HCT116 (cell line): ENCODE results near the gene PLCB4. TPM values are rescaled to one million over a fixed set of nuclear protein-coding genes. Genes with fewer than 3 reads are reported as not detected.

ENCODE experiments used
- ATAC-seq: fragments of 200-7000 bp; cut with Tn5 transposase; 2 replicates; pipeline ENCODE4 v1.9.1; 2020; ENCODE audit warnings: mild to moderate bottlenecking, moderate library complexity
- BruUV-seq: library from RNA; stranded (reverse); fragments of 400-500 nt; replicated peaks from 2 replicates; lab custom pipeline; 2021; lab: Mats Ljungman, UMichigan
- CTCF ChIA-PET: fragments of 300-600 bp; sonication (Branson Sonifier 250); formaldehyde crosslinking; loops from one replicate; lab custom pipeline; 2021; ENCODE audit warnings: antibody characterized with exemption; lab: Charles Lee
- POLR2A ChIA-PET: fragments of 300-600, 350-600 bp; sonication (Branson Sonifier 250); formaldehyde crosslinking; loops from one replicate; lab custom pipeline; 2021; ENCODE audit warnings: antibody characterized with exemption; lab: Charles Lee
- RAD21 ChIA-PET, 2 experiments: fragments of 300-600 bp; sonication (Branson Sonifier 250); formaldehyde crosslinking; loops; one replicate each; lab custom pipeline; 2023; ENCODE audit warnings: low total read pairs in 2 of 2; ENCODE audit not compliant: uncharacterized antibody in 2 of 2, unreplicated experiment in 2 of 2, low non-redundant PET in 1 of 2; lab: Charles Lee
- DNase-seq: peaks from one replicate; pipeline ENCODE4 v3.0.0-alpha.2; 2010; ENCODE audit warnings: low read depth, low spot score
- H2AFZ ChIP-seq: fragments of 200-600 bp; shearing (Covaris generic), sonication (generic); 2 replicates; pipeline ENCODE4 v1.6.1; 2017; ENCODE audit warnings: low read depth, mixed run types, mixed read lengths, antibody characterized with exemption, low read length; ENCODE audit not compliant: poor library complexity, severe bottlenecking
- H3K27ac ChIP-seq: 2 replicates; pipeline ENCODE4 v1.5.1; 2012; ENCODE audit warnings: low read depth, low read length
- H3K27me3 ChIP-seq: fragments of 200-600 bp; sonication (generic); 2 replicates; pipeline ENCODE4 v1.6.1; 2016; ENCODE audit warnings: mixed run types, low read length, mixed read lengths; ENCODE audit not compliant: insufficient read depth
- H3K36me3 ChIP-seq, 2 experiments: fragments of 200-500 bp in 1 of 2; fragments of 200-600 bp in 1 of 2; sonication (Bioruptor generic) in 1 of 2; sonication (generic) in 1 of 2; 2 replicates each; pipeline versions ENCODE4 v1.5.1 to v1.6.1; 2014 to 2016; ENCODE audit warnings: low read length in 2 of 2, inconsistent platforms in 1 of 2, mixed read lengths in 1 of 2, mixed run types in 1 of 2; ENCODE audit not compliant: insufficient read depth in 2 of 2, control insufficient read depth in 1 of 2
- H3K4me1 ChIP-seq, 2 experiments: fragments of 200-600 bp in 1 of 2; sonication (generic) in 1 of 2; 2 replicates each; pipeline versions ENCODE4 v1.5.1 to v1.6.1; 2012 to 2017; ENCODE audit warnings: low read length in 2 of 2, inconsistent platforms in 1 of 2, mild to moderate bottlenecking in 1 of 2, mixed read lengths in 1 of 2, mixed run types in 1 of 2, moderate library complexity in 1 of 2; ENCODE audit not compliant: insufficient read depth in 2 of 2, control insufficient read depth in 1 of 2
- H3K4me2 ChIP-seq: fragments of 200-600 bp; sonication (generic); 2 replicates; pipeline ENCODE4 v1.6.1; 2017; ENCODE audit warnings: mixed run types, low read length, mixed read lengths
- H3K4me3 ChIP-seq, 2 experiments: fragments of 200-600 bp in 1 of 2; sonication (generic) in 1 of 2; replicated peaks in 1 of 2; 2 replicates each; pipeline ENCODE4 v1.5.1; 2011 to 2016; ENCODE audit warnings: low read length in 2 of 2, control low read depth in 1 of 2, low read depth in 1 of 2, mild to moderate bottlenecking in 1 of 2, mixed read lengths in 1 of 2, mixed run types in 1 of 2
- H3K79me2 ChIP-seq: fragments of 200-600 bp; sonication (generic); 2 replicates; pipeline ENCODE4 v1.6.1; 2017; ENCODE audit warnings: mild to moderate bottlenecking, mixed run types, low read length, moderate library complexity, mixed read lengths; ENCODE audit not compliant: insufficient read depth
- H3K9ac ChIP-seq: fragments of 200-600 bp; sonication (generic); 2 replicates; pipeline ENCODE4 v1.6.1; 2016; ENCODE audit warnings: low read length, mixed read lengths
- H3K9me2 ChIP-seq: fragments of 200-600 bp; sonication (generic), shearing (Covaris generic); 2 replicates; pipeline ENCODE4 v1.6.1; 2017; ENCODE audit warnings: mixed run types, mild to moderate bottlenecking, moderate library complexity; ENCODE audit not compliant: insufficient read depth
- H3K9me3 ChIP-seq, 2 experiments: fragments of 200-500 bp in 1 of 2; fragments of 200-600 bp in 1 of 2; sonication (Bioruptor generic) in 1 of 2; sonication (generic) in 1 of 2; 2 replicates each; pipeline ENCODE4 v1.6.1; 2014 to 2017; ENCODE audit warnings: low read length in 2 of 2, mixed read lengths in 2 of 2, inconsistent platforms in 1 of 2, low read depth in 1 of 2, mild to moderate bottlenecking in 1 of 2, mixed run types in 1 of 2, moderate library complexity in 1 of 2; ENCODE audit not compliant: control insufficient read depth in 1 of 2, insufficient read depth in 1 of 2
- H4K20me1 ChIP-seq: fragments of 200-600 bp; sonication (generic), shearing (Covaris generic); 2 replicates; pipeline ENCODE4 v1.6.1; 2017; ENCODE audit warnings: mixed run types, mild to moderate bottlenecking, moderate library complexity; ENCODE audit not compliant: insufficient read depth
- EGR1 ChIP-seq: IDR thresholded peaks from 2 replicates; pipeline ENCODE4 v1.6.1; 2012; ENCODE audit warnings: low read depth
- ELF1 ChIP-seq: IDR thresholded peaks from 2 replicates; pipeline ENCODE4 v1.6.1; 2012; ENCODE audit warnings: low read depth, borderline replicate concordance
- EZH2 ChIP-seq: fragments of 200-600 bp; sonication (generic); IDR thresholded peaks from 2 replicates; pipeline ENCODE4 v1.6.1; 2017; ENCODE audit warnings: antibody characterized with exemption, mixed run types
- RAD21 ChIP-seq: IDR thresholded peaks from 2 replicates; pipeline ENCODE4 v1.6.1; 2012; ENCODE audit warnings: low read depth, mild to moderate bottlenecking
- SIN3A ChIP-seq: IDR thresholded peaks from 2 replicates; pipeline ENCODE4 v1.6.1; 2012; ENCODE audit warnings: low read depth
- SRF ChIP-seq: IDR thresholded peaks from 2 replicates; pipeline ENCODE4 v1.6.1; 2012; ENCODE audit warnings: low read depth
- TCF7L2 ChIP-seq: IDR thresholded peaks from 2 replicates; pipeline ENCODE4 v1.7.0; 2011; ENCODE audit warnings: borderline replicate concordance, inconsistent platforms; ENCODE audit not compliant: insufficient read depth, insufficient read length; ENCODE audit errors: extremely low read depth
- YY1 ChIP-seq: IDR thresholded peaks from 2 replicates; pipeline ENCODE4 v1.6.1; 2011; ENCODE audit warnings: low read length, low read depth, moderate library complexity, mild to moderate bottlenecking; ENCODE audit not compliant: insufficient replicate concordance; ENCODE audit errors: extremely low read depth
- intact Hi-C: fragments of 100-400 bp; cut with micrococcal nuclease; formaldehyde crosslinking; loops from 2 replicates; pipeline ENCODE4 v1.10.0; 2022
- total RNA-seq: library from RNA; stranded (reverse); gene quantifications from one replicate; pipeline ENCODE4 v1.2.1, GENCODE V29; 2021; ENCODE audit not compliant: unreplicated experiment

The PLCB4 gene
- total RNA-seq, 1 experiment from 2014 or later, result 2.5 TPM

- intact Hi-C loops, result no loop called here
- H3K4me2 ChIP-seq, result no peak overlapping the region
- H2AFZ ChIP-seq, result no peak overlapping the region
- DNase-seq (no peak), ATAC-seq (no peak)
- H3K9ac ChIP-seq, result no peak overlapping the region
- ChIA-PET CTCF (no interaction called here), RAD21 (no interaction called here), POLR2A (no interaction called here)
- H3K4me1 ChIP-seq, result no peaks in the 10 kb centered on the region
- H4K20me1 ChIP-seq, result no peaks in the 10 kb centered on the region
- H3K9me3 ChIP-seq, result no peaks in the 10 kb centered on the region
- H3K27me3 ChIP-seq, result no peaks in the 10 kb centered on the region
- no peak overlapping the region for H3K4me3 ChIP-seq
- no peak overlapping the region for H3K27ac ChIP-seq
- no peaks in the 10 kb centered on the region for H3K79me2 ChIP-seq
- BruUV-seq, result no TSS peak
- no peaks in the 10 kb centered on the region for H3K9me2 ChIP-seq
- H3K36me3 ChIP-seq, result no peaks in the 10 kb centered on the region
- no peak for TF ChIP-seq TCF7L2
- no peak for TF ChIP-seq YY1
- TF ChIP-seq EGR1, result no peak
- TF ChIP-seq SIN3A, result no peak
- TF ChIP-seq, all 23 proteins: peak for 0
These were observed 164.9 kb downstream of the PLCB4 start for GRCh38 chr20:9233804-9234203.

DNA sequence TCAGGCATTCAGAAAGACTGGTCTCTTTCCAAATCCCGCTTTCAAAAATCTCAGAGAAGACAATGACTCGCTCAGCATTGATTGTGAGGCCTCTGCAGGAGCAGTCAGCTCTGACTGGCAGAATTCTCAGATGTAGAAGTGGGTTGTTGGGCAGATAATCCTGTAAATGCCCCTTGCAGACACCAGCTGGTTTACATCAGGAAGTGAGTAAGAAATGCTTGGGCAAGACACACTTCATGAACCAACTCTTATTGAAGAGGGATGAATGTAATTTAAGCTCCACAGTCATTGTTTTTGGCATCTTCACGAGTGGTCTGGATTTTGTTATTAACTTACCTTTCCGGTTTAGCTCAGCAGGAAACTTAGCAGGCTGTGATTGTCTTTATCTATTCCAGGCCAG, 166.6 kb downstream of the PLCB4 start:
- H3K27ac ChIP-seq, result no peak overlapping the region
- H3K79me2 ChIP-seq, result no peaks in the 10 kb centered on the region
- ChIA-PET RAD21 (no interaction called here), POLR2A (no interaction called here), CTCF (no interaction called here)
- ATAC-seq (no peak), DNase-seq (no peak)
- no peaks in the 10 kb centered on the region for H3K9me3 ChIP-seq
- intact Hi-C loops, result no loop called here
- no peaks in the 10 kb centered on the region for H3K27me3 ChIP-seq
- no peaks in the 10 kb centered on the region for H3K4me1 ChIP-seq
- no TSS peak for BruUV-seq
- H2AFZ ChIP-seq, result no peak overlapping the region
- H3K9me2 ChIP-seq, result no peaks in the 10 kb centered on the region
- TF ChIP-seq RAD21 (no peak), EZH2 (no peak), ELF1 (no peak), SRF (no peak), YY1 (no peak)
- no peak overlapping the region for H3K9ac ChIP-seq
- no peaks in the 10 kb centered on the region for H3K36me3 ChIP-seq
- H3K4me3 ChIP-seq, result no peak overlapping the region
- no peaks in the 10 kb centered on the region for H4K20me1 ChIP-seq
- no peak overlapping the region for H3K4me2 ChIP-seq
